HG03565 (cell line): Measurements from ENCODE around the gene MPPED1.

ENCODE experiments used
- ATAC-seq: cut with Tn5 transposase; IDR thresholded peaks from one replicate; pipeline ENCODE4 v1.9.1; 2021; ENCODE audit warnings: mild to moderate bottlenecking, moderate library complexity; ENCODE audit not compliant: unreplicated experiment

MPPED1 gene

DNA sequence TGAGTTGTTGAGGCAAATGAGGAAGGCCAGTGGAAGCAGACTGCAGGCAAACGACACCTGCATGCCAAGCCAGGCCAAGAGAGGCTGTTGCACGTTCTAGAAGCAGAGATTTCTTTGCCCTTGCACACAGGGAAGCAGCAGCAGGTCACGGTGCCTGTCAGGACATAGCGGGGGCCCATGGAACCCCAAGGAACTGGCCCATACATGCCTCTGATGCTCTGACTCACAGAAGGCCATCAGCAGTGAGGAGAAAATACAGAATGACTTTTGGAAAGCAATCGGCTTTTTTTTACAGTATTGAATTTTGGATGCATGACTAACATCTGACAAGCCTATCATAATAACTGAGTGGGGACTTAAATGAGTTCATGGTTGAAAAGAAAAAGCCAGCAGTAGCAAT, 123.9 kb downstream of the MPPED1 start:
- no peak for ATAC-seq

DNA sequence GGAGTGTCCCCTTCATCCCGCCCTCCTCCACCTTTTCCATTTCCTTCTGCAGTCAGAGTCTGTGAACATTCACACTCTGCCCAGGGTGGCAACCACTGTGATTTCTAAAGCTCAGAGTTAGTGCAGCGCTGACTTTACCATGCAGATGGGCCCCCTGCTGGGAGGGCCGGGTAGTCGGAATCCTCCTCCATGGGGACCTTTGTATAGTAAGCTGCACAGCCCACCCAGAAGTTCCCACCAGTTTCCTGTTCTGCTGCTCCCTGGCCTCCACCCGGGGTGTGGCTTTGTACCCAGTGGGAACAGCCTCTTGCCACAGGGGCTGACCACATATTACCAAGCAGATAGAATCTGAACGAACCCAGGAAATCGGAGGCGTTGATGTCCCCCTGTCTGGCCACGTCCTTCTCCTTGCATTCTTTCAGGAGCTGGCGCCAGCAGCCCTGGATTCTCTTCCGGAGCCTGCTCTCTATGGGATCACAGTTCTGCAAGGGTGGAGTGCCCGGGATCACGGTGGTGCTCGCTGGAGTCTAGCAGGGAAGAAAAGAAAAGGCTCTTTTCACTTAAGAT, 125.3 kb downstream of the MPPED1 start:
- no peak for ATAC-seq

GRCh38 chr22:43539572-43540528, 128.0 kb downstream of the MPPED1 start:
- no peak for ATAC-seq

- ATAC-seq = no peak
Measured at GRCh38 chr22:43540529-43540923, 128.7 kb downstream of the MPPED1 start.

DNA sequence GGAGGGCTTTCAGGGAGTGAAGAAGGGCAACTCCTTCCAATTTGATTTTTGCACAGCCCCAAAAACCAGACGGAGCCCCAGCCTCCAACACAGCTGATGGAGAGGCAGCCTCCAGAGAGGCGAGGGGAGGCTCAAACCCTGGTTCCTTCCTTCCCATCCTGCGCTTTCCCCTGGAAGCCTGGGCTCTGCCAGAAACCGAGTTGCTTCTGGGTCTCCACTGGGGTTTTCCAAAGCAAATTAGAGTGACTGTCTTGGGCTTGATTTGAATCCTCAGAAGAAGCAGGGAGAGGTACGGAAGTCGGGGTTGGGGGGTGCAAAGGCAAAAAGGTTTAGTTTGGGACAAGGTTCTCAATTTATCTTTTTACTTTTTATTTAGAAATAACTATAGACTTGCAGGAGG, 129.2 kb downstream of the MPPED1 start:
- no peak for ATAC-seq

DNA sequence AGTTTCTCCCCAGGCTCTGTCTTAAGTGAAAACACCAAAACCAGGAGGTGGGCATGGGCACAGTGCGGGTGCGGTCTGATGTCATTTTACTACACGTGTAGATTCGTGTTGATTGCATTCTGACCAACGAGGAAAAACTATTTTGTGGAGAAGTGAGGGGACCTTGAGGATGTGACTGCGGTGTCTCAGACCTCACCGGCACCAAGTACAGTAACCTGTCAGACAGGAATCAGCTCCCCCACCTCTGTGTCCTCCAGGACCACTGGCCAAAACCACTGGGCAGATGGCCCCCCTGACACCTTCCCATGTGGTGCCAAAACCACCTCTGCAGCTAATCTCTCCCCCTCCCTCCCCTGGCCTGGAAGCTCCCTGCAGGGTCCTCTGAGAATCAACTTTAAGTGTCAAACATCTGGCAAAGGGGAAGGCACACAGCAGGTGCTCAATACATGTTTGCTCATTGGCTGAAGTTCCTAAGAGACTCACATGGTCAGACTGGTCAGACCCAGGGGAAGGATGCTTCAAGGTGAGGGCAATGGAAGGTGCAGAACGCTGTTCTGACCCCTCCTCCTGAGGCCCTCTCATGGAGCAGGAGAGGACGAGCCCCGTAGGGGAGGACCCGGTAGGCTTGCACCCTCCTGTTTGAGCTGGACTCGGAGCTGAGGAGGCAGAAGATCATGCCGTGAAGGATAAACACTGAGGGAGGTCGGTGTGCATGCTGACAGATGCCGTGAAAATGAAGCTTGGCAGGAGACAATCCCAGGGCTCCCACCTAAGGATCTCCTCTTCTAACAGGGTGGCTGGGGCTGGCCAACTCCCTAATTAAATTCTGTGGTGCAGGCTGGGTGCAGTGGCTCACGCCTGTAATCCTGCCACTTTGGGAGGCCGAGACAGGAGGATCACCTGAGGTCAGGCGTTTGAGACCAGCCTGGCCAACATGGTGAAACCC, 129.9 kb downstream of the MPPED1 start:
- ATAC-seq = no peak

- no peak for ATAC-seq
Measured at GRCh38 chr22:43542681-43543521, 131.1 kb downstream of the MPPED1 start.

GRCh38 chr22:43543522-43544288, 131.9 kb downstream of the MPPED1 start:
- ATAC-seq = no peak

GRCh38 chr22:43544289-43544673, 132.5 kb downstream of the MPPED1 start:
- no peak for ATAC-seq

GRCh38 chr22:43546186-43546585, 134.4 kb downstream of the MPPED1 start:
- no peak for ATAC-seq

DNA sequence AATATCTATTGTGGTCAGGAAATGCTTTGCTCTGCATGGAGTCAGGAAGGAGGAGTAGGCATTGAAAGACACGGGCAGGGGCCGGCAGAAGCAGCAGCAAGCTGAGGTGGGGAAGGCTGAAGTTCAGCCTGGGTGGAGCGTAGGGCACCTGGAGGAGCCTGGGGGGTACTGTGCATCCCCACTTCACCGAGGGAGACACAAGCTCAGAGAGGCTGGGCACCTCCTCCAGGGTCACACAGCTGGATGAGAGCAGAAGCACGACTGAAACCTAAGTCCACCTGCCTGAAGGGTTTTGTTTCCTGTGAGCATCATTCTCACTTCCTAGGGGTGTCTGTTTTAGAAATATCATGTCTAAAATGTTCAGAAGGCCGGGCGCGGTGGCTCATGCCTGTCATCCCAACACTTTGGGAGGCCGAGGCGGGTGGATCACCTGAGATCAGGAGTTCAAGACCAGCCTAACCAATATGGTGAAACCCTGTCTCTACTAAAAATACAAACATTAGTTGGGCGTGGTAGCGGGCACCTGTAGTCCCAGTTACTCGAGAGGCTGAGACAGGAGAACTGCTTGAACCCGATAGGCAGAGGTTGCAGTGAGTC, 138.3 kb downstream of the MPPED1 start:
- no peak for ATAC-seq

DNA sequence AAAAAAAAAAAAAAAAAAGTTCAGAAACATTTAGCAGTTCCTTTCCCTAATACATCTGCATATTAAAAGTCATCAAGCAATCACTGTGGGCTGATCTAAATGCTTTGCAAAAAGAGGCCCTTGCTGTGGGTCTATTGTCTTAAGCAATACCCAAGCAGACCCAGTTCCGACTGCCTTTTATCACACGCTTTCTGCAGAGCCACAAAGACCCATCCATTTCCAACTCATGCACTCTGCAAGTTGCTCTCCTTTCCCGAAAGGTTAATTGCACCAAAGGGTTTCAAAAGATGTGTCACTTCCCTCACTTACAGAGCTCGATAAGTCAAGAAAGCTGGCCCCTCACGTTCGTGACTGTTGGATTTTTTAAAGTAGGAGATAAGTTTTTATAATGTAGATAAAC, 138.9 kb downstream of the MPPED1 start:
- no peak for ATAC-seq

GRCh38 chr22:43553451-43554258, 141.8 kb downstream of the MPPED1 start:
- ATAC-seq = no peak

DNA sequence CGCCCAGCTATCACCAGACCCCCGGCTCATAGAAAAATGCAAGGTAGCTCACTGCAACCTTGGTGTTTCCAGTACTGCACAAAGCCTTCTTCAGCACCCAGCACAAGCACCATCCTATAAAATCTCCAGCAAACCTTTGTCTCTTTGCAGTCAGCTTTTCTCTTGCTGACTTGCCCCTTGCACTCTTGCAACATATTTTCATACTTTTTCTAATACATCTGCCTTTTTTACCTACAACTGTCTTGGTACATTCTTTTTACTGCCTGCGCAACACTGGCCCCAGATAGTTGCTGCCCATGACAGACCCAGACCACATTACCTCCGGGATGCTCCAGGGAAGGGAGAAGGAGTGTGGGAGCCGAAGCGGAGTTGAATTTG, 142.4 kb downstream of the MPPED1 start:
- no peak for ATAC-seq

GRCh38 chr22:43554694-43555365, 143.0 kb downstream of the MPPED1 start:
- no peak for ATAC-seq

- ATAC-seq = no peak
Measured at GRCh38 chr22:43555561-43556515, 144.0 kb downstream of the MPPED1 start.
